Heart left ventricle (tissue), 13 donors: ENCODE results near the gene MLLT10.

Experiments used
- CTCF ChIP-seq, 12 donors: fragments of 200-600 bp; sonication (generic) in 4 of 12; IDR thresholded peaks; one replicate each; pipeline versions ENCODE4 v1.5.0 to v1.8.0; 2018 to 2022; ENCODE audit warnings: antibody characterized with exemption in 12 of 12, mild to moderate bottlenecking in 5 of 12
- POLR2A ChIP-seq, 2 donors: fragments of 450-650 bp; IDR thresholded peaks; one replicate each; pipeline ENCODE4 v1.6.1; 2017; ENCODE audit warnings: antibody characterized with exemption in 2 of 2, mild to moderate bottlenecking in 2 of 2, moderate library complexity in 2 of 2
- donor health status: ischemic (EF 13 %, LVEDD 7.1; RV severe dilation, severe dysfunction).
- donor health status: DM: no; HTN: yes; CAD: no.
- donor health status: DM: no; HTN: no; CAD: no.
- donor health status: ischemic (EF 25% LVEDD 6.9; RV normal size, moderate dysfunction).
- donor health status: ischemic (EF 25% LVEDD 5.7; RV mildly dilated, moderate dysfunction).
- donor health status: ischemic (EF 35%, LVEDD 5.7; RV mildly dilated, moderate dysfunction).
- donor health status: nonischemic (EF 11% LVEDD 7.7; RV severe dilation, severe dysfunction).
- donor health status: DM: yes; HTN: yes; CAD: no.
- donor health status: PGD.
- donor health status: ischemic (EF 29% LVEDD 5.4; RV normal size, mild dysfunction).
- donor health status: nonischemic (EF 23%, LVEDD 6.1; RV moderate dilation, normal function).

DNA sequence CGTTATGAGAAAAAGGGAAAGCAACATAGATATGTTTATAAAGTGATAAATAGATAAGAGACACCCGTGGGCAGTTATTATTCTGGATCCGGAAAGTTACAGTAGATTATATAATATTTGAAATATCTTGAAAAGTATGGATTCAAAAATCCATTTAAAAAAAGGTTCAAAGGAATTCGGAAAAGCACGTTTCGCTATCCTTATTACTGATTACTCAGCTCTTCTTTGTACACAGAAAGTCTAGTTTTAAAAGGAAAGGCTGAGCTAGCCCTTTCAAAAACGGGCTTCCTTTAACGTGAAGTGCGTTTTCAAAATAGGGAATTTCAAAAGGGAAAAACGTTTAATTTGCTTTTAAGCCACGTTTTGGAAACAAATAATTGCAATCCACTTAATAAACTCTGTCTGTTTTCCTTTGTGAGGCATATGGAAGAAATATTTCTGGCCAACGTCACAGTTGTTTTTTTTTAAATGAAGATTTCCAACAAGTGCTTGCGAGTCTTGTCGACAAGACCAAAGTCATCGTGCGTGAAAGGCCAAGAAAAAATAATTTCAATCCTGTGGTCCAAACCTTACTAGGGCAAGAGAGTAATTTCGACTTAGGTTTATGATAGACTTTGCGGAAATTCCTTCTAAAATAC is 6.3 kb upstream of the MLLT10 start:
- TF ChIP-seq CTCF (IDR thresholded peaks at IDR 0.05) (no peak), POLR2A (IDR thresholded peaks at IDR 0.05) (no peak)
